HCT116 (cell line): Measurements from ENCODE around the gene NUP42. TPM values are rescaled to one million over a fixed set of nuclear protein-coding genes. Genes with fewer than 3 reads are reported as not detected.
"Not testable (repeated sequence)": the region's sequence is repeated elsewhere in the genome, so short reads cannot be mapped to it uniquely, and the experiment has no call there.

Experiments used
- ATAC-seq: fragments of 200-7000 bp; cut with Tn5 transposase; 2 replicates; pipeline ENCODE4 v1.9.1; 2020; ENCODE audit warnings: mild to moderate bottlenecking, moderate library complexity
- BruUV-seq: library from RNA; stranded (reverse); fragments of 400-500 nt; replicated peaks from 2 replicates; lab custom pipeline; 2021; lab: Mats Ljungman, UMichigan
- CTCF ChIA-PET: fragments of 300-600 bp; sonication (Branson Sonifier 250); formaldehyde crosslinking; loops from one replicate; lab custom pipeline; 2021; ENCODE audit warnings: antibody characterized with exemption; lab: Charles Lee
- POLR2A ChIA-PET: fragments of 300-600, 350-600 bp; sonication (Branson Sonifier 250); formaldehyde crosslinking; loops from one replicate; lab custom pipeline; 2021; ENCODE audit warnings: antibody characterized with exemption; lab: Charles Lee
- RAD21 ChIA-PET, 2 experiments: fragments of 300-600 bp; sonication (Branson Sonifier 250); formaldehyde crosslinking; loops; one replicate each; lab custom pipeline; 2023; ENCODE audit warnings: low total read pairs in 2 of 2; ENCODE audit not compliant: uncharacterized antibody in 2 of 2, unreplicated experiment in 2 of 2, low non-redundant PET in 1 of 2; lab: Charles Lee
- DNase-seq: peaks from one replicate; pipeline ENCODE4 v3.0.0-alpha.2; 2010; ENCODE audit warnings: low read depth, low spot score
- H2AFZ ChIP-seq: fragments of 200-600 bp; shearing (Covaris generic), sonication (generic); 2 replicates; pipeline ENCODE4 v1.6.1; 2017; ENCODE audit warnings: low read depth, mixed run types, mixed read lengths, antibody characterized with exemption, low read length; ENCODE audit not compliant: poor library complexity, severe bottlenecking
- H3K27ac ChIP-seq: 2 replicates; pipeline ENCODE4 v1.5.1; 2012; ENCODE audit warnings: low read depth, low read length
- H3K27me3 ChIP-seq: fragments of 200-600 bp; sonication (generic); 2 replicates; pipeline ENCODE4 v1.6.1; 2016; ENCODE audit warnings: mixed run types, low read length, mixed read lengths; ENCODE audit not compliant: insufficient read depth
- H3K36me3 ChIP-seq, 2 experiments: fragments of 200-500 bp in 1 of 2; fragments of 200-600 bp in 1 of 2; sonication (Bioruptor generic) in 1 of 2; sonication (generic) in 1 of 2; 2 replicates each; pipeline versions ENCODE4 v1.5.1 to v1.6.1; 2014 to 2016; ENCODE audit warnings: low read length in 2 of 2, inconsistent platforms in 1 of 2, mixed read lengths in 1 of 2, mixed run types in 1 of 2; ENCODE audit not compliant: insufficient read depth in 2 of 2, control insufficient read depth in 1 of 2
- H3K4me1 ChIP-seq, 2 experiments: fragments of 200-600 bp in 1 of 2; sonication (generic) in 1 of 2; 2 replicates each; pipeline versions ENCODE4 v1.5.1 to v1.6.1; 2012 to 2017; ENCODE audit warnings: low read length in 2 of 2, inconsistent platforms in 1 of 2, mild to moderate bottlenecking in 1 of 2, mixed read lengths in 1 of 2, mixed run types in 1 of 2, moderate library complexity in 1 of 2; ENCODE audit not compliant: insufficient read depth in 2 of 2, control insufficient read depth in 1 of 2
- H3K4me2 ChIP-seq: fragments of 200-600 bp; sonication (generic); 2 replicates; pipeline ENCODE4 v1.6.1; 2017; ENCODE audit warnings: mixed run types, low read length, mixed read lengths
- H3K4me3 ChIP-seq, 2 experiments: fragments of 200-600 bp in 1 of 2; sonication (generic) in 1 of 2; replicated peaks in 1 of 2; 2 replicates each; pipeline ENCODE4 v1.5.1; 2011 to 2016; ENCODE audit warnings: low read length in 2 of 2, control low read depth in 1 of 2, low read depth in 1 of 2, mild to moderate bottlenecking in 1 of 2, mixed read lengths in 1 of 2, mixed run types in 1 of 2
- H3K79me2 ChIP-seq: fragments of 200-600 bp; sonication (generic); 2 replicates; pipeline ENCODE4 v1.6.1; 2017; ENCODE audit warnings: mild to moderate bottlenecking, mixed run types, low read length, moderate library complexity, mixed read lengths; ENCODE audit not compliant: insufficient read depth
- H3K9ac ChIP-seq: fragments of 200-600 bp; sonication (generic); 2 replicates; pipeline ENCODE4 v1.6.1; 2016; ENCODE audit warnings: low read length, mixed read lengths
- H3K9me2 ChIP-seq: fragments of 200-600 bp; sonication (generic), shearing (Covaris generic); 2 replicates; pipeline ENCODE4 v1.6.1; 2017; ENCODE audit warnings: mixed run types, mild to moderate bottlenecking, moderate library complexity; ENCODE audit not compliant: insufficient read depth
- H3K9me3 ChIP-seq, 2 experiments: fragments of 200-500 bp in 1 of 2; fragments of 200-600 bp in 1 of 2; sonication (Bioruptor generic) in 1 of 2; sonication (generic) in 1 of 2; 2 replicates each; pipeline ENCODE4 v1.6.1; 2014 to 2017; ENCODE audit warnings: low read length in 2 of 2, mixed read lengths in 2 of 2, inconsistent platforms in 1 of 2, low read depth in 1 of 2, mild to moderate bottlenecking in 1 of 2, mixed run types in 1 of 2, moderate library complexity in 1 of 2; ENCODE audit not compliant: control insufficient read depth in 1 of 2, insufficient read depth in 1 of 2
- H4K20me1 ChIP-seq: fragments of 200-600 bp; sonication (generic), shearing (Covaris generic); 2 replicates; pipeline ENCODE4 v1.6.1; 2017; ENCODE audit warnings: mixed run types, mild to moderate bottlenecking, moderate library complexity; ENCODE audit not compliant: insufficient read depth
- ATF3 ChIP-seq: IDR thresholded peaks from 2 replicates; pipeline ENCODE4 v1.6.1; 2012
- CEBPB ChIP-seq: IDR thresholded peaks from 2 replicates; pipeline ENCODE4 v1.6.1; 2012; ENCODE audit warnings: low read depth
- EGR1 ChIP-seq: IDR thresholded peaks from 2 replicates; pipeline ENCODE4 v1.6.1; 2012; ENCODE audit warnings: low read depth
- ELF1 ChIP-seq: IDR thresholded peaks from 2 replicates; pipeline ENCODE4 v1.6.1; 2012; ENCODE audit warnings: low read depth, borderline replicate concordance
- EZH2phosphoT487 ChIP-seq: fragments of 200-600 bp; IDR thresholded peaks from 2 replicates; pipeline ENCODE4 v1.6.1; 2018; ENCODE audit warnings: antibody characterized with exemption, borderline replicate concordance
- JUND ChIP-seq: IDR thresholded peaks from 2 replicates; pipeline ENCODE4 v1.6.1; 2012
- MAX ChIP-seq: IDR thresholded peaks from 2 replicates; pipeline ENCODE4 v1.6.1; 2012
- POLR2AphosphoS5 ChIP-seq: IDR thresholded peaks from 2 replicates; pipeline ENCODE4 v1.6.1; 2011; ENCODE audit warnings: mild to moderate bottlenecking, low read depth, low read length, moderate library complexity
- RAD21 ChIP-seq: IDR thresholded peaks from 2 replicates; pipeline ENCODE4 v1.6.1; 2012; ENCODE audit warnings: low read depth, mild to moderate bottlenecking
- YY1 ChIP-seq: IDR thresholded peaks from 2 replicates; pipeline ENCODE4 v1.6.1; 2011; ENCODE audit warnings: low read length, low read depth, moderate library complexity, mild to moderate bottlenecking; ENCODE audit not compliant: insufficient replicate concordance; ENCODE audit errors: extremely low read depth
- ZBTB33 ChIP-seq: IDR thresholded peaks from 2 replicates; pipeline ENCODE4 v1.6.1; 2011; ENCODE audit warnings: mild to moderate bottlenecking, low read length, moderate library complexity; ENCODE audit not compliant: insufficient replicate concordance; ENCODE audit errors: extremely low read depth
- ZNF274 ChIP-seq: fragments of 200-500 bp; sonication (Bioruptor generic); IDR thresholded peaks from 2 replicates; pipeline ENCODE4 v1.6.1; 2014; ENCODE audit warnings: mild to moderate bottlenecking, low read depth, low read length, inconsistent platforms
- intact Hi-C: fragments of 100-400 bp; cut with micrococcal nuclease; formaldehyde crosslinking; loops from 2 replicates; pipeline ENCODE4 v1.10.0; 2022
- total RNA-seq: library from RNA; stranded (reverse); gene quantifications from one replicate; pipeline ENCODE4 v1.2.1, GENCODE V29; 2021; ENCODE audit not compliant: unreplicated experiment

Gene NUP42
- total RNA-seq, 1 experiment from 2014 or later = 36.5 TPM

GRCh38 chr7:23222439-23223030, 40.7 kb downstream of the NUP42 start:
- Histone ChIP-seq H3K36me3 (no peaks in the 10 kb centered on the region), H3K9me3 (no peaks in the 10 kb centered on the region), H2AFZ (no peak overlapping the region)
- peak; percentile 60 for ATAC-seq
- POLR2A ChIA-PET = no interaction called here
- TF ChIP-seq RAD21 (no peak), ATF3 (no peak), MAX (no peak), CEBPB (no peak), POLR2AphosphoS5 (no peak), EZH2phosphoT487 (no peak), YY1 (no peak), ZNF274 (no peak), ELF1 (no peak), EGR1 (no peak), ZBTB33 (no peak), JUND (no peak)
- TF ChIP-seq, all 23 proteins: peak for 0
- ChIA-PET CTCF (no interaction called here), RAD21 (no interaction called here)
- peaks cover 5 to 8% of the 10 kb centered on the region in 2 experiments; a peak in 2 of 4 replicates for H3K4me1 ChIP-seq
- H3K4me3 ChIP-seq = no peak overlapping the region
- H3K9me2 ChIP-seq = no peaks in the 10 kb centered on the region
- H3K27ac ChIP-seq = no peak overlapping the region
- H3K9ac ChIP-seq = no peak overlapping the region
- no TSS peak for BruUV-seq
- no peak for DNase-seq
- no peaks in the 10 kb centered on the region for H3K79me2 ChIP-seq
- no peak overlapping the region for H3K4me2 ChIP-seq
- no peaks in the 10 kb centered on the region for H3K27me3 ChIP-seq
- intact Hi-C loops = no loop called here
- H4K20me1 ChIP-seq = no peaks in the 10 kb centered on the region

GRCh38 chr7:23224364-23224763, 42.5 kb downstream of the NUP42 start:
- H3K27ac ChIP-seq, H3K27me3 ChIP-seq, intact Hi-C loops, H3K4me2 ChIP-seq, H3K4me3 ChIP-seq, POLR2A ChIA-PET, H3K79me2 ChIP-seq, RAD21 ChIA-PET, H4K20me1 ChIP-seq, BruUV-seq, DNase-seq, H2AFZ ChIP-seq, H3K9me3 ChIP-seq, H3K9me2 ChIP-seq, CTCF ChIA-PET, H3K36me3 ChIP-seq, ATAC-seq, H3K4me1 ChIP-seq, H3K9ac ChIP-seq: not testable (repeated sequence)
